Measurements from ENCODE around the gene FOXC1. TPM values are rescaled to one million over a fixed set of nuclear protein-coding genes. Genes with fewer than 3 reads are reported as not detected.
A peak's percentile ranks its signal among the peaks of the same experiment; 100 is the strongest.

FOXC1 gene
- total RNA-seq, 1 donor from 2014 or later = 7.1 TPM

GRCh38 chr6:1606780-1607515 lies 2.8 kb upstream of the FOXC1 start:
- intact Hi-C loops (cut with micrococcal nuclease) = loop anchor here (5.0 kb wide), 1 partner anchor 495 kb away; no protein-coding TSS in a partner anchor
- Histone ChIP-seq H3K27ac (replicated peaks) (no peak overlapping the region), H3K4me1 (peaks cover 59% of the 10 kb centered on the region), H3K27me3 (ENCODE audit: low read depth) (peaks cover 92% of the 10 kb centered on the region), H3K4me3 (peak overlapping the region; percentile 77), H3K36me3 (no peaks in the 10 kb centered on the region), H3K9me3 (replicated peaks) (no peaks in the 10 kb centered on the region)
- no peak for TF ChIP-seq CTCF (IDR thresholded peaks at IDR 0.05; ENCODE audit: borderline replicate concordance)
- no peak for DNase-seq

- TF ChIP-seq CTCF (IDR thresholded peaks at IDR 0.05; ENCODE audit: borderline replicate concordance) = no peak
- peak overlapping the region; percentile 77 for H3K4me3 ChIP-seq
- peaks cover 92% of the 10 kb centered on the region for H3K27me3 ChIP-seq (ENCODE audit: low read depth)
- H3K36me3 ChIP-seq = no peaks in the 10 kb centered on the region
- no peak overlapping the region for H3K27ac ChIP-seq (replicated peaks)
- intact Hi-C loops (cut with micrococcal nuclease) = loop anchor here (5.0 kb wide), 1 partner anchor 495 kb away; no protein-coding TSS in a partner anchor
- no peak for DNase-seq
- no peaks in the 10 kb centered on the region for H3K9me3 ChIP-seq (replicated peaks)
- peaks cover 66% of the 10 kb centered on the region for H3K4me1 ChIP-seq
Measured at GRCh38 chr6:1607516-1608221, 2.0 kb upstream of the FOXC1 start.

- intact Hi-C loops (cut with micrococcal nuclease) = loop anchor here (5.0 kb wide), 1 partner anchor 494 kb away; no protein-coding TSS in a partner anchor
- Histone ChIP-seq H3K27me3 (ENCODE audit: low read depth) (peaks cover 92% of the 10 kb centered on the region), H3K9me3 (replicated peaks) (no peaks in the 10 kb centered on the region), H3K36me3 (no peaks in the 10 kb centered on the region), H3K4me1 (peaks cover 73% of the 10 kb centered on the region), H3K4me3 (peak overlapping the region; percentile 77), H3K27ac (replicated peaks) (peak overlapping the region; percentile 91)
- TF ChIP-seq CTCF (IDR thresholded peaks at IDR 0.05; ENCODE audit: borderline replicate concordance) = no peak
- DNase-seq = no peak
Measured at GRCh38 chr6:1608222-1609040, 1.3 kb upstream of the FOXC1 start.

GRCh38 chr6:1609041-1609647 lies 571 bp upstream of the FOXC1 start:
- no peak for TF ChIP-seq CTCF (IDR thresholded peaks at IDR 0.05; ENCODE audit: borderline replicate concordance)
- H3K27ac ChIP-seq (replicated peaks) = peak overlapping the region; percentile 91
- peaks cover 76% of the 10 kb centered on the region for H3K4me1 ChIP-seq
- H3K4me3 ChIP-seq = peak overlapping the region; percentile 77
- H3K36me3 ChIP-seq = no peaks in the 10 kb centered on the region
- peaks cover 92% of the 10 kb centered on the region for H3K27me3 ChIP-seq (ENCODE audit: low read depth)
- intact Hi-C loops (cut with micrococcal nuclease) = loop anchor here (5.0 kb wide), 1 partner anchor 493 kb away; no protein-coding TSS in a partner anchor
- no peaks in the 10 kb centered on the region for H3K9me3 ChIP-seq (replicated peaks)
- DNase-seq = no peak
